GM19463 (cell line): ENCODE data around the gene HSPA1A.
A peak's percentile ranks its signal among the peaks of the same experiment; 100 is the strongest.

Source experiments
- ATAC-seq: cut with Tn5 transposase; IDR thresholded peaks from one replicate; pipeline ENCODE4 v1.9.1; 2021; ENCODE audit warnings: mild to moderate bottlenecking, moderate library complexity; ENCODE audit not compliant: unreplicated experiment

HSPA1A gene

DNA sequence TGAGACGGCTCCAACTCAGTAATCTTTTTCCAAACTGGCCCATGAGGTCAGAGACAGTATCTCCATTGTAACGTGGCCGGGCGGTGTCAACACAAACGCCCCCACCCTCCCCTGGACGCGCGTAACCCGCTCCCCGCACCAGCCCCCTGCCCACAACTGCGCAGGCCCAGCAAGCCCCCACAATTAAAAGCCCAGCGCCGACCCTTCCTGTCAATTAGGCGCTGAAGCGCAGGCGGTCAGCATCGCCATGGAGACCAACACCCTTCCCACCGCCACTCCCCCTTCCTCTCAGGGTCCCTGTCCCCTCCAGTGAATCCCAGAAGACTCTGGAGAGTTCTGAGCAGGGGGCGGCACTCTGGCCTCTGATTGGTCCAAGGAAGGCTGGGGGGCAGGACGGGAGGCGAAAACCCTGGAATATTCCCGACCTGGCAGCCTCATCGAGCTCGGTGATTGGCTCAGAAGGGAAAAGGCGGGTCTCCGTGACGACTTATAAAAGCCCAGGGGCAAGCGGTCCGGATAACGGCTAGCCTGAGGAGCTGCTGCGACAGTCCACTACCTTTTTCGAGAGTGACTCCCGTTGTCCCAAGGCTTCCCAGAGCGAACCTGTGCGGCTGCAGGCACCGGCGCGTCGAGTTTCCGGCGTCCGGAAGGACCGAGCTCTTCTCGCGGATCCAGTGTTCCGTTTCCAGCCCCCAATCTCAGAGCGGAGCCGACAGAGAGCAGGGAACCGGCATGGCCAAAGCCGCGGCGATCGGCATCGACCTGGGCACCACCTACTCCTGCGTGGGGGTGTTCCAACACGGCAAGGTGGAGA is at the start of gene HSPA1A, which contains the start of gene HSPA1L:
TSS of gene HSPA1A (plus strand) at position 519 of the 814 bp plus-strand sequence. CDS start at position 733, 214 bp downstream.
TSS of gene HSPA1L (minus strand) at position 259 of the 814 bp plus-strand sequence. CDS start 3,311 bp downstream, outside the sequence.
- no peak for ATAC-seq

DNA sequence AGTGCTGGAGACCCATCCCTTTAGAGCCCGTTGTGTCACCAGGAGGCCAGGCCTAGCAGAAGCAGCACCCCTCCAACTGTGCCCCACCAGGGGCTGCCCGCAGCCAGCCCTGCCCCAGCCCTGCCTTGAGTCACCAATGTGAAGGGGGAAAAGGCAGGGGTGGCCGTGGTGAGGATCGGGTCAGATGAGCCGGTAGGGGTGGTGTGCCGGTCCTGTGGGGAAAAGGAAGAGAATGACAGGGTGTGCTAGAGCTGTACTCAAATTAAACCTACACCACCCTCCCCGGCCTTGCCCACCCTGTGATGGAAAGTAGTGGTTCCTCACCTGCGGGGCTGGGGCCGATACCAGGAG is 49.8 kb upstream of the HSPA1A start:
- ATAC-seq = no peak

GRCh38 chr6:31765910-31766794 is 49.2 kb upstream of the HSPA1A start:
- ATAC-seq = no peak

GRCh38 chr6:31767096-31767645 is 48.2 kb upstream of the HSPA1A start:
- ATAC-seq = no peak

DNA sequence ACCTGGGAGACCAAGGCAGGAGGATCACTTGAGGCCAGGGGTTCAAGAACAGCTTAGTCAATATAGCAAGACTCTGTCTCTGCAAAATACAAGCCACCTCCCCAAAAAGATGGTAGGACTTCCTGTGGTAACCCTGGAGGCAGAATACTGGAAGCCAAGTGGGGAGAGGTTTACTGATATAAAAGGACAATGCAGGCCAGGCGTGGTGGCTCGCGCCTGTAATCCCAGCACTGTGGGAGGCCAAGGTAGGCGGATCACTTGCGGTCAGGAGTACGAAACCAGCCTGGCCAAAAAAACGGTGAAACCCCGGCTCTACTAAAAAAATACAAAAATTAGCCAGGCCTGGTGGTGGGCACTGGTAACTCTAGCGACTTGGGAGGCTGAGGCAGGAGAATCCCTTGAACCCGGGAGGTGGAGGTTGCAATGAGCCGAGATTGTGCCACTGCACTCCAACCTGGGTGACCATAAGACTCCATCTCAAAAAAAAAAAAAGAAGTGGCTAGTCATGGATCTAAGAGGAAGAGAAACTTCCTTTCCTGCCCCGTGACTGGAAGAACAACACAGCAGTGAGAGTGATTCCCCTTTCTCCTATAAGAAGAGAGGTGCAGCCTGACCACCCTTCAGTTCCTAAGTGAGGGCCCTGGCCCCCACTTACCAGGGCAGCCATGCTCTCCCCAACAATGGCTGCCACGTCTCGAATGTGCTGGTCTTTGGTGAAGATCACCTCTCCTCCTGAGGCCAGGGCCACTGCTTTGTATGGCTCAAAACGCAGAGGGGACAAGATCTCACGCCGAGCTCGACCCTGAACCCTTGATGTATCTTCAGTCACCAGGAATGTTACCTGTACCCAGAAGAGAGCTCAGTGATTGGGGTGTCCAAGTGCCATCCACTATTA is 46.7 kb upstream of the HSPA1A start:
- no peak for ATAC-seq

DNA sequence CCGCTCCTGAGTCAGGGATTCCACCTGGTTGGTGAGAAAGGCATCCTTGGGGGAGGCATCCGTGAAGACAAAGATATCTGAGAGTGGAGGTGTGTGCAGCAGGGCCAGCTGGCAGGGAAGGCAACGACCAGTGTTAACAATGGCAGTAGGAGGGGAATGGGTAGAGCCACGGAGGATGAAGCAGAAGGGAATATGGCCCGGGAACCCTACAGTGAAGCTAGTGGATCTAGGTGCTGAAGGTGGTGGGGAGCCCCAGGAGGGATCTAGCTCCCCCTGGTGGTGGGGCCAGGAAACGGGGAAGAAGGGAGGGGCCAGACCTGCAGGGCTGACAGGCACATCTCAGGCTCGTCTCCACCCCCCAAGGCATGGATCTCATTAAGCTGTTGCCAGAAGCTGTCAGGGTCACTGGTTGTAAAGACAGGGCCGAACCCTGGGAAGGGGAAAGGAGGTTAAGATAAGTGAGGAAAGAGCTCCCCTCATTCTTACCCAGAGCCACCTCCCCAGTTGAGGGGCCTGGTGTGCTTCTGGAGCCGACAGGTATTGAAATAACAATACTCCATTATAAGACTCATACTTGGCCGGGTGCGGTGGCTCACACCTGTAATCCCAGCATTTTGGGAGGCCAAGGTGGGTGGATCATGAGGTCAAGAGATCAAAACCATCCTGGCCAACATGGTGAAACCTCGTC is 45.5 kb upstream of the HSPA1A start:
- ATAC-seq = no peak

- no peak for ATAC-seq
Measured at GRCh38 chr6:31770860-31771259, 44.5 kb upstream of the HSPA1A start.

DNA sequence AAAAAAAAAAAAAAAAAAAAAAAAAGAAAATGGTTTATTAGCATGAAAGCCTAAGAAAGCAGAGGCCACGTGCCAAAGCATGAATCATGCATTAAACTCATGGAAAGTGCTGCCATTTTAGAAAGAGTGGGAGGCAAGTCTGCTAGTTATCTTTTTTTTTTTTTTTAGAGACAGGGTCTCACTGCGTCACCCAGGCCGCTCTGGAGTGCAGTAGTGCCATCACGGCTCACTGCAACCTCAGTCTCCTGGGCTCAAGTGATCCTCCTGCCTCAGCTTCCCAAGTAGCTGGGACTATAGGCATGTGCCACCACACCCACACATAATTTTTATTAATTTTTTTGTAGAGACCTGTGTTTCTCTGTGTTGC is 43.4 kb upstream of the HSPA1A start:
- no peak for ATAC-seq

- ATAC-seq = no peak
Measured at GRCh38 chr6:31775184-31775583, 40.2 kb upstream of the HSPA1A start.

GRCh38 chr6:31775633-31776484 is 39.5 kb upstream of the HSPA1A start:
- ATAC-seq = no peak

- no peak for ATAC-seq
Measured at GRCh38 chr6:31776485-31776988, 38.8 kb upstream of the HSPA1A start.

DNA sequence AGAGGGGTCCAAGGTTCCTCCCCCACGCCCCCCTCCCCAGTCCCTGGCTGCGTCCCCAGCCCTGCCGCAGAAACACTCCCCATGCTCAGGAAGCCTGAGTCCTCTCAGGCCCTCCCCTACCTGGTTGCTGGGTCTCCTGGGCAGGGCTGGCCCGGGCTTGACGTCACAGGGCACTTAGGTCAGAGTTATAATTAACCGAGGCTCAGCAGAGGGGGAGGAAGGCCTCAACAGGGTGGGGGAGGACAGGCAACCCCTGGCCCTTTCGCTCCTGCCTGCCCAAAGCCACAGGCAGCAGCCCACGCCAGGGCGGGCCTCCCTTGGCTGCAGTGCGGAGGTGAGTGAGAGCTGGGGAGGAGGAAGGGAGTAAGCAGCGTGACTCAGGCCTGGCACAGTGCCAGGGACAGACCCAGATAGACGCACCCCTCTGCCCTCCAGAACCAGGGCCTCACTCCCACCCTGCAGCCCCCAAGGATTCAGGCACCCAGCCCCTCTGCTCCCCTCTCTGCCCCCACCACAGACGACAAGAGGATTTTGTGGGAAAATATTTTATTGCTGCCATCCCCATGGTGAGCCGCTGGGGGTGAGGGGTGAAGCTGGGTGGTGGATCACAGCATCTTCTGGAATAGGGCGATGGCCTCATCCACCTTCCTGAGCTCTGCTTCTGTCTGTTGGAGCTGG is 38.2 kb upstream of the HSPA1A start, which contains the start of gene VWA7:
TSS of gene VWA7 (minus strand) at position 340 of the 678 bp plus-strand sequence. CDS start 549 bp downstream, outside the sequence.
- peak; percentile 90 for ATAC-seq

DNA sequence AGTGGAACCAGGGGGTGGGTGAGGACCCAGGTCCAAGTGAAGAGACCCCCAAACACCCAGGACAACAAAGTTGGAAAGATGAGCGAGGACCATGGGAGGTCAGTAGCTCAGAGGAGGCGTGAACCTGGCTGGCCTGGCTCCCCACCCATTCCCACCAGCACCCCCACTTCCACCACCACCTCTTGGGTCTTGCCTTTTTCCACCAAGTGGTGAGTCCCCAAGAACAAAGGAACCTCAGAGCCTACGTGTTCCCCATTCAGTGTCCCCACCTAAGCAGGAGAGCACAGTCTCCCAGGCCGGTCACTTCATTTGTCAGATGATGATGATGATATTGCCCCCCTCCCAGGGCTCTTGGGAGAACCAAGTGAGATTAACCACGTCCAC is 37.7 kb upstream of the HSPA1A start:
- ATAC-seq = no peak

DNA sequence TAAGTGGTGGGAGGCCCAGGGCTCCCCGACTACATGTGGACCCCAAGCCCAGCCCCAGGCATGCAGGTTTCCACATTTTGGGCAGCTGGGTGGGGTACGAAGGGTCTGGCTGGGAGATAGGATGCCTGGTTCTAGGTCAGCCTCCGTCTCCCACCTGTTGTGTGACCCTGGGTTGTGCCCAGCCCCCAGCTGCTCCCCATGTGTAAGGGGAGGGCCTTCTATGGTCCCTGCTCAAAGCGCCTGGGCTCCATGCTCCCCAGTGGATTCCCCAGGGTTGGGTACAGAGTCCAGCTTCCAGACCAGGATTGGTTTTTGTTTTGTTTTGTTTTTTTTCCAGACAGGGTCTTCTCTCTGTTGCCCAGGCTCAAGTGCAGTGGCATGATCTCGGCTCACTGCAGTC is 37.1 kb upstream of the HSPA1A start:
- no peak for ATAC-seq

DNA sequence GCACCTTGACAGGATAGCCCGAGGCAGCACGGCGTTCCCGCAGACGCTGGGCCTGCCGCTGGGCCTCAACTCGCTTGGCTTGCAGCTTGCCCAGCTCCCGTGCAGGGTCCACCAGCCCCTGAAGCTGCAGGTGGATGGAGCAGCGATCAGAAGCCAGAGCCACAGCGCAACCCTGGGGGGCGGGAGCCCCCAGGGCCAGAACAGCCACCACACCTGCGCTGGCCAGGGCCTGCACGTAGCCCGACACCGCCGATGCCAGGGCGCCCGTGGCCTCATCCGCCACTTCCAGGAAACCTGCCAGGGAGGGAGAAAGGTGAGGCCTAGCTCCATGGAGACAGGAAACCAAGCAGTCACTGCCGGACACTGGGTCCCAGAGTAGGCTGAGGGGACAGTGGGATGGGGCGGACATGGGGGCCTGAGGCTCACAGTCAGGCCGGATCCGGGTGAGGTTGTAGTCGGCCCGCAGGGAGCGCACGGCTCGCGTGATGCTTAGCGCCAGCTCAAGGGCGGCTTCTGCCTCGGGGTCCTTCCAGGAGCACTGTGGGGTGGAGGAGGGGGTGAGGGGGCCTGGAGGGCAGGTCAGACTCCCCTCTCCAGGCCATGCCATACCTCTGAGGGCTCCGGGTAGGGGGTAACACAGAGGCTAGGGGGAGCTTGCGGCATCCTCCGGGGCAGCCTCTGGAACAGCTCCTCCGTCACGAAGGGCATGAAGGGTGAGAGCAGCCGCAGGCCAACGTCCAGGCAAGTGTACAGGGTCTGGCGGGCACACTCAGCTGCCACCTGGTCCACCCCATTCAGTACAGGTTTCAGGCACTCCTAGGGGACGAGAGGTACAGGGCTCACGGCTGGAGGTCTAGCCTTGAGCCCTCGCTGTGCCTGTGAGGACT is 36.1 kb upstream of the HSPA1A start:
- no peak for ATAC-seq

GRCh38 chr6:31779908-31780307 is 35.4 kb upstream of the HSPA1A start:
- no peak for ATAC-seq
